ENCODE data around the gene VPS41.

- peak; percentile 62 for TF ChIP-seq CTCF (conservative IDR thresholded peaks at IDR 0.05; ENCODE audit: low read length)
- no peak for TF ChIP-seq EZH2phosphoT487 (IDR thresholded peaks at IDR 0.05; ENCODE audit: borderline replicate concordance)
Measured at GRCh38 chr7:38748056-38748610, 160.9 kb downstream of the VPS41 start.

Data from Loucy (cell line).